HG03469 (cell line): ENCODE measurements around the gene PRKAR2A.

ENCODE experiments used
- ATAC-seq: cut with Tn5 transposase; IDR thresholded peaks from one replicate; pipeline ENCODE4 v1.9.1; 2021; ENCODE audit warnings: mild to moderate bottlenecking, moderate library complexity, moderate number of reproducible peaks; ENCODE audit not compliant: unreplicated experiment

Gene PRKAR2A

DNA sequence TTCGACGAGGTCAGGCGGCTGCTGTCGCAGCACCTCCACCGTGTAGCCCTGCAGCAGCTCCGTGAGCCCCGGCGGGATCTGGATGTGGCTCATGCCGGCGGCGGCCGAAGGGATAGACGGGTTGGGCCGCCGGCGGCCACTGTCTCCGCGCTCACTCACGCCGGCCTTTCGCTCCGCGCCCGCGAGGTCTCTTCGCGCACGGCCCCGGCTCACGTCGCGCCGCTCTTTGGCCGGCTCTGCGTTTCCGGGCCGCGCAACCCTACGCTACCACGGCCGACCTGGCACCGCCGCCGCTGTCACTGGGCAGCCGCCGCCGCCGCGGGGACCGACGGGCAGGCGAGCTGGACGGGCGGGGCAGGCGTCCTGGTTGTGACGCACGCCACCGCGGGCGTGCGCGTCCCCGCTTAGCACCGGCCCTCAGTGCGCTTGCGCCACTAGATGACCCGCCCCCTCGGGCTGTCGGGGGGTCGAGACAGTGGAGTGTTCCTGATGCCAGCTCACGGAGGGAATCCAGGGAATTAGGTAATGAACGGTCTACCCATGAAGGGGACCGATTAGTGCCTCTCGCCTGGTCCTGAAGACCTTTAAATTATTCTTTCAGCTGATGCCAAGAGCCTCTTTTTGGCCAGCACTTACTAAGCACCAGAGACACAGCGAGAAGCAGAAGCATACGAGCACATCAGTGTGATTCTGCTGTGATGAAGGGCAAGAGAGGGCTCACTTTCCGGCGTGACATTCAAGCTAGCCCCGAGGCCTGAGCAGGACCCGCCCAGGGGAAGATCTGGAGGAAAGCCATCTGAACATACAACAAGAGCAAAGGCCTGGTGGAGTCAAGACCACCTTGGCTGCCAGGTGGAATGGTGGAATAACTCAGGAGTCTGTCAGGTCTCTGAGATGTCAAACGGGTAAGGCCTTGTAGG, at the start of gene PRKAR2A:
Gene PRKAR2A (minus strand): TSS at position 371 of the 920 bp plus-strand sequence. CDS start 278 bp downstream, at position 93.
- ATAC-seq: peak; percentile 74

DNA sequence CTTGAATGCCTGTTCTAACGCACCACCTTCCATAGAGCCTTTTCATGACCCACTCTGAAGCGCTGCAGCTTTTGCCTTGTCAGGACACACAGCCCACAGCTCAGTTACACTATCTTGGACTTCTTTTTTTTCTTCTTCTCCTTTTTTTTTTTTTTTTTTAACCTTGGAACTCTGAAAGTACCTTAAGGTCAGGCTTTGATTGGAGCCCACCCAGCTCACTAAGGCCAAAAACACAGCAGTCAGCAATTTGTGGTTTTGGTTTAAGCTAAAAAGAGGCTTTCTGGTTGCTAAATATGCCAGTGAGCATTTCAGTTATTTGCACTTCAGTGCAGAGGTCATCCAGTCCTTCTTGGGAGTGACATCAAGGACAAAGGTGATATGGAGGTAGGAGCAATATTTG, 49.3 kb upstream of the PRKAR2A start:
- ATAC-seq: no peak

DNA sequence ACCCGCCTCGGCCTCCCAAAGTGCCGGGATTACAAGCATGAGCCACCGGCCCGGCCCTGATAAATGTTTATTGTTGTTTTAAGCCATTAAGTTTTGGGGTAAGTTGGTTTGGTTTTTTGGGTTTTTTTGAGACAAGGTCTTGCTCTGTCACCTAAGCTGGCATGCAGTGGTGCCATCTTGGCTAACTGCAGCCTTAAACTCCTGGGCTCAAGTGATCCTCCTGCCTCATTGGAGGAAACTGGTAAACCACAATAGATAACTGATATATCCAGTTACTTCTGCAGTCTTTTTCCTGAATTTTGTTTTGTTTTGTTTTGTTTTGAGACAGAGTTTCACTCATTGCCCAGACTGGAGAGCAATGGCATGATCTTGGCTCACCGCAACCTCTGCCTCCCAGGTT, 46.8 kb upstream of the PRKAR2A start:
- no peak for ATAC-seq

DNA sequence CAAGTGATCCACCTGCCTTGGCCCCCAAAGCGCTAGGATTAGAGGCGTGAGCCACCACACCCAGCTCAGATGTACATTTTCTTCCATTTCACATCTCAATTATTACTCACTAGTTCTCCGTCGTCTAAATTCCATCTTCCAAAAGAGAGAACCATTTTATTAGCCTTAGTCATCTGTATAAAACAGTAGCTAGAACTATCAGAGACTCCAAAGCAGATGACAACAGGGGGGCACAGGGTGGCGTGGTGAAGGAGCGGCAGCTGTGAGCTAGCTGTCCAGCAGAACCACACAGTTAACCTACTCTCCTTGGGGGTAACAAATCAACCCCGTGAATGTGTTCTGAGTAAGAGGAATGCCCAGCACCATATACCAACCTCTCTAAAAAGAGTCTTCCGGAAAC, 43.9 kb upstream of the PRKAR2A start:
- no peak for ATAC-seq

DNA sequence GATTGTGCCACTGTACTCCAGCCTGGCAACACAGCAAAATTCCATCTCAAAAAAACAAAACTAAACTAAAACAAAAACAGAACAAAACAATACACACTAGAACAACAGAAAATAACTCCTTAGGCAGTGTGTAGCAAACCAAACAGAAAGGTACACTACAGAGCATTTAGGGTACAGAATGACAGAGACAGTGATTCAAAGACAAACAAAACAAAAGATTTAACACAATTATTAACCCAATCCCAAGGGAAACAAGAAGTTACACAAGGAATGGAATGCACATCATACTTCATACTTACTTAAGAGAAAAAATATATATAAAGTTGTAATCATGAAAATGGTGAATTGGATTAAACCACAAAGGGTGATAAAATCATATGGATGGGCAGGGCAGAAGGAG, 38.1 kb upstream of the PRKAR2A start:
- no peak for ATAC-seq

DNA sequence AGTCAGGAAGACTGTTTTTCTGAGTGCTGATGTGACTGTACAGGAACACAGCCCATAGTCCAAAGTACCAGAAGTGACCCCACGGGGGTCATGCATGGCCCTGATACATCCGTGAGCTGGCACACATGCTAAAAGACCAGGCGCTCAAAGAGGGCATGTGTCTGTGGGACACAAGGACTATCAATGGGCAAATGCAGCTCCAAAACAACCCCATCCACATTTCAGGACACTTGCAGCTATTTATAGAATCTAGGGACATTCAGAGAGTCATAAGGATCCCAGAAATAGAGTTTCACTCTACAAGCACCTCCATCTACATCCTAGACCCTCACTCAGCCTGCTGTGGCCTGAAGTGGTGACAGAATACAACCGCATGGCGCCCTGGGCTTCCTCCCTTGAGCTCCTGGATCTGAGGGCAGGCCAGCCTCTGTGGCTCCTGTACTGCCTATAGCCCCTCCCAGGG, 34.0 kb upstream of the PRKAR2A start:
- no peak for ATAC-seq

DNA sequence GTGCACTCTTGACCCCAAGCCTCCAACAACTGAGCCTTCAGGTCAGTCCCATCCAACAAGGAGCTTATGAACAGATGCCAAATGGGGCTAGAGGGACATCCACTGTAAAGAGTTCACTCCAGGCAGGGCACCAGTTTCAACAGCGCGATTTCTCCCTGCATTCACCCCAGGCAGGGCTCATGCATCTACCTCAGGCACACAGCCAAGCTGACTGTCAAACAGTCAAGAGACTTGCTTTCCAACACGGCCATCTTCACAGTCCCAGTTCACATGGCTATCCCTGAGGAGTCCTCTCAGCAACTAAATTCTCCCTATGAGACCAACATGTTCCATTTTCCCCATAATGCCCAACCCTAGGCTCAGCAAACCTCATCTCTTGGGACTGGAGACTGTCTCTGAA, 33.3 kb upstream of the PRKAR2A start:
- no peak for ATAC-seq

DNA sequence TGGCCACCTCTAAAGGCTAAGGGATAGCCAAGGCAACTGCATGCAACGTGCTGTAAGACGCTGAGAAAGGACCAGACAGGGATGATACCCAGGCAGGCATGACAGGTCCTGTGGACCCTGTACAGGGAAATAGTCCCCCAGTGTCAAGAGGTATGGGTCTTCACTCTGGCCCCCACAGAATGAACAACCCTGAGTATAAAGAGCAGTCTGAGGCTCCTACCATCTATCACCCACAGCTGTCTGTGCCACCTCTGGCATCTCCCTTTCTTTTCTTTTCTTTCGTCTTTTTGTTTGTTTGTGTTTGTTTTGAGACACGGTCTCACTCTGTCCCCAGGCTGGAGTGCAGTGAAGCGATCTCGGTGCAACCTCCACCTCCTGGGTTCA, 32.3 kb upstream of the PRKAR2A start:
- no peak for ATAC-seq

DNA sequence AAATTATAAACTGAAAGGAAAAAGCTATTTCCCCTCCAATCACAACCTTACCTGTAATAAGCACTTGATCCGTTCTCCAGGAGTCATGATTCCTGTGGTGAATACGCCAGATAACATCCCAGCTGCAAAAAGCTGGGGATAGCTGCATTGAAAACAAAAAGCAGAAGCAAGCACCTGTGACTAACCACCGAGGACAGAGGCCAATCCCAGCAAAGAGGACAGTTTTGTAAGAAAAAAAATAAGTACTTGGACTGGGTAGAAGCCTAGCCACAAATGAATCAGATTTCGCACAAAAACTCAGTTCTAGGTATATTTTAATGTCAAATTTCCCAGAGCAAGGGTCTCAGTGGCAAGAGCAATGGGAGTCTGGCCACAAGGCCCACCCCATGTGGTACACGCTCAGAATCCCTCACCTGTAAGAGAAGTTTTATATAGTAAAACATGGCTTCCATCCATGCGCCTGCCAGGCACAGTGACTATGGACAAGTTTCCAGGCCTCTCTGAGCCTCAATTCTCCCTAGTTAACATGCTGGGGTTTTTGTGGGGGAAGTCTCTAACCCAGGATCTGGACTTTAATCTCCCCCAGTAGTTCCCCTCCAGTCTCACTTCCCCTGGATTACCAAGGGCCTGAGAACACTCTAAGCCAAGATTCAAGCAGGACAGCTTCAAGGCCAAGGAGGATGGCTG, 31.8 kb upstream of the PRKAR2A start:
- no peak for ATAC-seq

DNA sequence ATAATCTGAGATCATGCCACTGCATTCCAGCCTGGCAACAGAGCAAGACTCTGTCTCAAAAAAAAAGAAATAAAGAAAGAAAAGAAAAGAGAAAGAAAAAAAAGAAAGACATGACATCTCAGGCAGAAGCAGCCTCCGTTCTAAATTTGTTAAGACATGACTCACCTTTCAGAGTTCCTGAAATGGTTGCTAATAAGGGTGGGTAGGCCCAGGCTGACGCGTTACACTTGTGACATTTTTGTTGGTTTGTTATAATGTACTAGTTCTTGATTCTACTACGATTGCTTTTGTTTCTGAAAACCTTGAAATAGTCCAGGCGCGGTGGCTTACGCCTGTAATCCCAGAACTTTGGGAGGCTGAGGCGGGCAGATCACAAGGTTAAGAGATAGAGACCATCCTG, 30.0 kb upstream of the PRKAR2A start:
- no peak for ATAC-seq

DNA sequence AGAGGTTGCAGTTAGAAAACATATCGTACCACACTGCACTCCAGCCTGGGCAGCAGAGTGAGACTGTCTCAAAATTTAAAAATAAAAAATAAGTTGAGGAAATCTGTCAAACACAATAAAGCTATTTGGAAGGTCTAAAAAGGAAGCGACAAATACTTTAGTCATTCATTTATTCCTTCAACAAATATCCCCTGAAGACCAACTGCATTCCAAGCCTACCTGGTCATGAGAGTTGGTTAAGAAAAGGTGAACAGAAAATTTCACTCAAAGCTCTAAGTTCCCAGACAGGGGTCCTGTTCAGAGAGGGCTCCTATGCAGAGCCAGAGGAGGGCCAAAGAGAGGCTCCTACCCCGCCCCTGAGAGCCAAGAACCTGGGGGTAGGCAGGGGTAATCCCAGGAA, 15.4 kb upstream of the PRKAR2A start:
- ATAC-seq: no peak

DNA sequence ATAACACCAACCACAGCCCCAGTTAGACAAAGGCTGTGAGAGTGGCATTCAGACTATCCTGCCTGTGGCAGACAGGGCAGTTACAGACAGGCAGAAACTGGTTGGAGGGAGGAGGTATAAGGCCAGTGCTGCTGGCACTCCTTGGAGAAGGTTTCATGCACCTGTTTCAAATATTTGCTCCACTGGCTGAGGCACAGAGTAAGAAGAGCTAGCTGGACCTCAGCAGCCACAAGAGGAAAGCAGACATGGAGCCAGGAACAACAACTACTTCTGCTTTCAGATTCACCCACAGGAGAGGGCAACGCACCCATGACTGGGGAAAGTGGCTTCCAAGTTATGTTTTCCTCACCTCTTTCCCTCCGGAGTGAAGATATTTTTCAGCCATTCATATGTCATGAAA, 11.5 kb upstream of the PRKAR2A start:
- no peak for ATAC-seq

DNA sequence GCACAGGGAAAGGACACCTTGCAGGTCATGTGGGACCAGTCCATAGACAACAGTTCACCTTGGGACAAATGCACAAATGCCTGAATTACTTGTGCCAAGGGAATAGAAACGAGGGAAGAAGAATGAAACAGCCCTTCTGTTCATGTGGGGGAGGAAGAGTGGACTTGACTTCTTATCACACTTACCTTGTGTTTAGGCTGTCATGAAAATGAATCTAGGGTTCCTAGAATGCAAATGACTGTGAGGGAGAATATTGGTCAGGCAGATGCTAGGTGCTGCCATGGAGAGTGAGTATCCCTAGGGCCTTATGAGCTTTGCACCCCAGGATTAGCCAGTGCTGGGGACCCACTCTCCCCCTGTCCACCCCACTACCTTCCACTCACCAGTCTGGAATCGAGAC, 11.0 kb upstream of the PRKAR2A start:
- no peak for ATAC-seq

DNA sequence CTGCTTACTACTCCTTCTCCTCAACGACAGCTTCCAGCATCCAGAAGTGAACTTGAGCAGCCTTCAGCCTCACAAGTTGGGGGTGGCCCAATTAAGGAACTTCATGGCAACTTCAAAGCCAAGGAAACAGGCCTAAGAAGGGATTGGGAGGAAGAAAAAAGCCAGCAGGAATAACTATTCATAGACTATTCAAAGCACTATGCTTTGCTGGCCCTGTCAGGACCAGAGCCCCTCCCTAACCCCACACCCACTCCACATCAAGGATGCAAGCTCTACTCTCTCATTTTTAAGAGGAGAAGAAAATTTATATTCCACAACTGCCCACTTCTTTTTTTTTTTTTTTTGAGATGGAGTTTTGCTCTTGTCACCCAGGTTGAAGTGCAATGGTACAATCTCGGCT, 10.0 kb upstream of the PRKAR2A start:
- ATAC-seq: no peak

DNA sequence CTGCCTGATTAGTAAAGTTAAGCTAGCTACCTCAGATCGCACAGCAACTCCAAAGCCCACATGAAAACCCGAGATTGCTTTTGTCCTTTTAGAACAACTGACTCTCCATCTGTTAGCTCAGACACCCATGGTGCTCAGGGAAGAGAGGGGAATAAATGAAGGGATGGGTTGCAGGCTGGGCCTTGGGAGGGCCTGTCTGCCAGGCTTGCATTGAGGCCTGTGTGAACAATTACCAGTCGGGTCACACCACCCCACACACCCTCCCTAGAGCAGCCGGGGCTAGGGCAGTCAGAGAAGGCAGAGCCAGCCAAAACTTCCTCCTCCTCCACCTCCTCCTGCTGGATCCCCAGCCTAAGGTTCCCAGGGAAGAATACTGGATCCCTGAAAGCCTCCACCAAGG, 8.8 kb upstream of the PRKAR2A start:
- ATAC-seq: no peak

DNA sequence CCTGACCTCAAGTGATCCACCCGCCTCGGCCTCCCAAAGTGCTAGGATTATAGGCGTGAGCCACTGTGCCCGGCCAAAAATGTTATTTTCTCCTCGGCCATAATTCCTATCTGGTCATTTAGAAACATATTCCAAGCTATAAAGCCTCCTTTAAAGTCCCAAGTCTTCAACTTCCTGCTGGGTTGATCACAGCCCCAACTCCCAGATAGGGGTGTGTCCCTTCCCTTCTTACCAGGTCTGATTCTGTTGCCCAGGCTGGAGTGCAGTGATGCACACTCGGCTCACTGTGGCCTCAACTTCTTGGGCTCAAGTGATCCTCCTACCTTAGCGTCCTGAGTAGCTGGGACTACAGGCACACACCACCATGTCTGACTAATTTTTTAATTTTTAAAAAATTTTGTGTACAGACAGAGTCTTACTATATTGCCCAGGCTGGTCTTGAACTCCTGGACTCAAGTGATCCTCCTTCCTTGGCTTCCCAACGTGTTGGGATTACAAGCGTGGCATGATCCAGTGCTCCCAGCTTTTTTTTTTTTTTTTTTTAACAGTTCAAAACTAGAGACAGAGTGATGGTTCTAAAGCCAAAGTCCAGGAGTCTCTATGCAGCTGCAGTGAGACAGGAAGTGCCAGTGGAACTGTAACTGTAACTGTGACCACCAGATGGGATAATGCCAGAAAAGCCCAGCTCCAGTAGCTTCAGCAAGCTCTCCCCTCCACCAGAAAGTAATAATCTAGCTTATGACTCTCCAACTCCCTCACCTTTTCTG, 8.2 kb upstream of the PRKAR2A start:
- ATAC-seq: no peak

DNA sequence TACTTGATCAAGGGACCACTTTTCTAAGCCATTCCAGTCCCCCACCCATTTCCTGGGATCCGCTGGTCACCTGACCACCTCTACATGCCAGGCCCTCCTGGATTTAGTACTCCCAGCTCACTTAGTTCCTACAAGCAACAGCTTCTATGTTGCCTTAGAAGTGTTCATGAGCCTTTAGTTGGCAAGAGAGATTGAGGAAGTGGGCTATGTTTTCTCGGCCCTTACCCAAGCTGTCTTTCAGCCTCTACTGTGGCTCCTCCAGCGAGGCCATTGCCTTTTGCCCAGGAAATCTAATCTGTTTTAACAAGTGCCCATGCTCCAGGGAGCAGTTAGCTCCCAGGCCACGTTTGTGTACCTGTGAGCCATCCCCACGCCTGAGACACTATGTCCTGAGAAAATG, 4.5 kb upstream of the PRKAR2A start:
- no peak for ATAC-seq

DNA sequence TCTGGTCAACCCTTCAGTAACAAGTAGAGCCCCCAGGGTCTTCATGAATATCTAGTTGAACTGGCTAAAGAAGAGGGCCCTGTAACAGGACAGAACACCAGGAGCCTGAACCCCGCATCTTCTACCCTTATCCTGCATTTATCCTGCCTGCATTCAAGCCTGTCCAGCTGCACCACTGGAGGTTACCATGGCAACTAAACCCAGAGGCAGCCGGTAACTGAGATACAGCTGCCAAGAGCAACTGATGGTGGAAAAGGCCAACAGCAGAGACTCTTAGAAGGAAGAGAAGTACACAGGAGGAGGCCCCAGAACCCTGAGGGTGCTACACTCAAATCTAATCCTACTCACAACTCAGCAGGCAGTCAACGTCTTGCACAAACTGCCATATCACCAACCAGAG, 3.7 kb upstream of the PRKAR2A start:
- no peak for ATAC-seq

DNA sequence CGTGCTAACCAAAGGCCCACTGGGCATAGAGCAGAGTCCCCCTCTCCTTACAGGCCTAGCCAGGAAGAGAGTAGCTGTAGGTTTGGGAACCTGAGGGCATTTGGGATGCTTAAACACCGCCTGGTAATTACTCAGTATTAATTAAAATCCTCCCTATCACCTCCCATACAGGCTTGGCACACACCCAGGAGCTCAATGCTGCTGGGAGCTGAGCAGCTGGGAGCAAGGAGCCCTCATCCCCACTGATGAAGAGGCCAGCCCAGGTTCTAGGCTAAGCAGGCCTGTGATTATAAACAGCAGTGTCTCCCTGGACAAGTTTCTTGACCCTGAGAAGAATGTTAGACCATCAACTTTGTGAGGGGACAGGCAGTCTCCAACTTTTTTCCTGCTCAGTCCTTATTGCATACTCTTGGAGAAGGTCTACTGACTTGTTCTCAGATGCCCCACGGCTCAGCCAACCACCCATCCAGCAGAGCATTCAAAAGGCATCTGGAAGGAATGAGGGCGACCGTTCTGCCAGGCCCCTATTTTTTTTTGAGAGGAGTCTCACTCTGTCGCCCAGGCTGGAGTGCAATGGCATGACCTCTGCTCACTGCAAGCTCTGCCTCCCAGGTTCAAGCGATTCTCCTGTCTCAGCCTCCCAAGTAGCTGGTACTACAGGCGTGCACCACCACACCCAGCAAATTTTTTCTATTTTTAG, 1.3 kb upstream of the PRKAR2A start:
- no peak for ATAC-seq

DNA sequence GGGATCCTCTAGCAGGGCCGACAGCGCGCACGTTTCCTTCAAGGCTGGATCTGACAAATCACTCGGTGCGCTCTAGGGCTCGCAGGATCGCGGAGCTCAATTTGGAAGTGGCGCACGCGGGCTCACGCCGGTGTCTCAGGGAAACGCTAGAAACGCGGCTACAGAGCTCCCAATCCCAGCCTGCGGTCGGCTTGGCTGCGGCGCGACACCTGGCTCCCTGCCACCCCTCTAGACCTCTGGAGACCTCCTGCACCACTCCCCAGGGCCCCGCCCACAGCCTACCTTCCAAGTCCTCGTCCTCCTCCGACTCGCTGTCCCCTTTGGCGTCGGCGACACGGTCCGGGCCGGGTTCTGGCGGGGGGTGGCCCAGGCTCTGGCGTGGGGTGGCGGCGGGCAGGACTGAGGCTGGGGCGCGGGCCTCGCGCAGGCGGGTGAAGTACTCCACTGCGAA, 596 bp downstream of the PRKAR2A start:
- peak; percentile 15 for ATAC-seq

DNA sequence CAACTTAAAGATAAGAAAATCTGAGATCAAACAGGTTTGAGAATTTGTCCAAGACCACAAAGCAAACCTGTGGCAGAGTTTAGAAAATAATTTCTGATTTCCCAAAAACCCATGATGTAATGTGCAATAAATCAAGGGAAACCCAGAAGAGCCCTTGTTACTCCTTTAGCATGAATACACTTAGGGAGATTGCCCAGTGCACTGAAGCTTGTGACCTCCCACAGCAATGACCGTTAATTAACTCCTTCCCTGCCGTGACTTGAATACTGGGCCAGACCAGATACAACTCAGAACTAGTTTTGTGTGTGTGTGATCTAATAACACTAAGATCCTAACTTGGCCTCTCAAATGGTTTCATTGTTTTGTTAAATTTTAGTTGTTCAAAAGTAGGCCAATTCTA, 2.5 kb downstream of the PRKAR2A start:
- ATAC-seq: no peak
